ENCODE data around the gene PORCN. TPM values are rescaled to one million over a fixed set of nuclear protein-coding genes. Genes with fewer than 3 reads are reported as not detected.

Gene PORCN
- total RNA-seq: 1 to 10 TPM; 1.7 to 6.1 (median 1.9) TPM
- long read RNA-seq, partial matches to known transcripts: 1 of 1 reads
- long read RNA-seq, other reads (novel, unspliced or antisense): 0 of 1 reads

DNA sequence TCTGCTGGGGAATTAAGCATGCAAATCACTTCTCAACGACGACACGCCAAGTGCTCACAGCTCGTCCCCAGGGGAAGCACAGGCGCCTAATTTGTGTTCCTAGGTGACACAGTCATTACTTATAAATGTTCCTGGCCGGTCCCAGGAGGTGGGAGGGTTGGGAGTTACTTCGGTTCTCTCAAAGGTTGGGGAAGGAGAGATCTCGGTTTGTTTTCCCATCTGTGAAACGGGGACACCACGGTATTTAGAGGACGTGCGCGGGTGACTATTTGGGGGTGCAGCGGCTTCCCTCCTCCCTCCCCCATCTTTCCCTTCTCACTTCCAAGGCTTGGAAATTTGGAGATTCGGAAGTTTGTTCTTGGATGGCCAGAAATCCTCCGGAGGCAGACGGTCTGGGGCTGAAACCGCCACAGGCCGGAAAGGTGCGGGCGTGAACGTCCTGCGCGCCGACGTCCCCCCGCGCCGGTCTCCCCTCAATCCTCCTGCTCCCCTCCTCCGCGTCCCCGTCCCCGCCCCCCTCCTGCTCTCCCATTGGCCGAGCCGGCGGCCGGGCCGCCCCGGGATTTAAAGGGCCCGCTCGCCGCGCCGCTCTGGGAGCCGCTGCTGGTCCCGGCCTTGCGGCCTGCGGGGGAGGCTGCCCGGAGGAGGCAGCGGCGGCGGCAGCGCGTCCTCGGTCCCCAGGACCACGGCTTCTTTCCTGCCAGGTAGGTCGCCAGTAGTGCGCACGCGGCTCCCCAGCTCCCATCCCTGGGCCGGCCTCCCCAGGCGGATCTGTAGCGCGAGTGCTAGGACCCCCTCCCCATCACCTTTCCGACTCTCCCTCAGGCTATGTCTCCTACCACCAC is at the start of gene PORCN:
Gene PORCN, plus strand, starts transcription at position 593 of the 845 bp plus-strand sequence. CDS start 829 bp downstream, outside the sequence.
- TF ChIP-seq POLR2A (IDR thresholded peaks at IDR 0.05): peak; percentile 38
- TF ChIP-seq, protein P1, sequence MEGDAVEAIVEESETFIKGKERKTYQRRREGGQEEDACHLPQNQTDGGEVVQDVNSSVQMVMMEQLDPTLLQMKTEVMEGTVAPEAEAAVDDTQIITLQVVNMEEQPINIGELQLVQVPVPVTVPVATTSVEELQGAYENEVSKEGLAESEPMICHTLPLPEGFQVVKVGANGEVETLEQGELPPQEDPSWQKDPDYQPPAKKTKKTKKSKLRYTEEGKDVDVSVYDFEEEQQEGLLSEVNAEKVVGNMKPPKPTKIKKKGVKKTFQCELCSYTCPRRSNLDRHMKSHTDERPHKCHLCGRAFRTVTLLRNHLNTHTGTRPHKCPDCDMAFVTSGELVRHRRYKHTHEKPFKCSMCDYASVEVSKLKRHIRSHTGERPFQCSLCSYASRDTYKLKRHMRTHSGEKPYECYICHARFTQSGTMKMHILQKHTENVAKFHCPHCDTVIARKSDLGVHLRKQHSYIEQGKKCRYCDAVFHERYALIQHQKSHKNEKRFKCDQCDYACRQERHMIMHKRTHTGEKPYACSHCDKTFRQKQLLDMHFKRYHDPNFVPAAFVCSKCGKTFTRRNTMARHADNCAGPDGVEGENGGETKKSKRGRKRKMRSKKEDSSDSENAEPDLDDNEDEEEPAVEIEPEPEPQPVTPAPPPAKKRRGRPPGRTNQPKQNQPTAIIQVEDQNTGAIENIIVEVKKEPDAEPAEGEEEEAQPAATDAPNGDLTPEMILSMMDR (IDR thresholded peaks at IDR 0.05): no peak
- no peaks in the 10 kb centered on the region for H3K36me3 ChIP-seq
- H3K4me3 ChIP-seq: peak within 1 kb of the TSS; percentile 49 to 67 (median 65)
- no peaks in the 10 kb centered on the region for H3K27me3 ChIP-seq
- H3K4me1 ChIP-seq: no peaks in the 10 kb centered on the region
- peak; percentile 84 to 88 (median 86) for DNase-seq
- WGBS (ENCODE audit: insufficient coverage, low coverage, low lambda C conversion rate, missing lambda C conversion rate): 36% methylated on average over 13 of the region's 65 CpGs
- no peaks in the 10 kb centered on the region for H3K9me3 ChIP-seq
- peak within 1 kb of the TSS in 2 of 3 donors; percentile 5 to 40 for H3K27ac ChIP-seq
- intact Hi-C loops (cut with DNase I): no loop called here
- peak; percentile 92 to 95 (median 93) for ATAC-seq

DNA sequence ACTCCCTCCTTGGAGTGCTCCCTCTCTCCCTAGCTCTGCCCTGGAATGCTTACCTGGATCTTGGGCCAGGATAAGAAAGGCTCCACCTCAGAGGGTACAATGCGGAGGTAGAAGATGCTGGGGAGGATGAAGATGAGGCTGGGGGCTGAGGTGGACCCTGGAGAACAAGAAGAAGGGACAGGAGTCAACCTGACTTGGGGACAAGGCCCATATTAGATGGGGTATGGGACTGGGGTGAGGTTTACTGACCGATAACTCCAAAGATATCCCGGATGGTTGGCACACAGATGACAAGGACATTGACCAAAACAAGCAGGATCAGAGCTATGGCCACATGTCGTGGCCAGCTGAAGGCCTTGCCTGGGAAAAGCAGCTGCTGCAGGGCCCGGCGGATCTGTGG is 49.3 kb upstream of the PORCN start:
- no peaks in the 10 kb centered on the region for H3K36me3 ChIP-seq
- TF ChIP-seq POLR2A (IDR thresholded peaks at IDR 0.05): no peak
- TF ChIP-seq, protein P1 (IDR thresholded peaks at IDR 0.05): no peak
- no peaks in the 10 kb centered on the region for H3K9me3 ChIP-seq
- no peak overlapping the region for H3K4me3 ChIP-seq
- intact Hi-C loops (cut with DNase I): no loop called here
- no peaks in the 10 kb centered on the region for H3K4me1 ChIP-seq
- 71% methylated on average over 2 of the region's 6 CpGs for WGBS (ENCODE audit: insufficient coverage, low coverage, low lambda C conversion rate, missing lambda C conversion rate)
- ATAC-seq (no peak), DNase-seq (peak in 1 of 3 donors; percentile 10)
- no peaks in the 10 kb centered on the region for H3K27me3 ChIP-seq
- no peak overlapping the region for H3K27ac ChIP-seq

- peak in 1 of 3 donors; percentile 6 for DNase-seq
- H3K27me3 ChIP-seq: no peaks in the 10 kb centered on the region
- no peak for ATAC-seq
- 77% methylated on average over 3 of the region's 3 CpGs for WGBS (ENCODE audit: insufficient coverage, low coverage, low lambda C conversion rate, missing lambda C conversion rate)
- TF ChIP-seq, protein P1 (IDR thresholded peaks at IDR 0.05): no peak
- no peak for TF ChIP-seq POLR2A (IDR thresholded peaks at IDR 0.05)
- no peak overlapping the region for H3K27ac ChIP-seq
- H3K36me3 ChIP-seq: no peaks in the 10 kb centered on the region
- H3K4me3 ChIP-seq: no peak overlapping the region
- no peaks in the 10 kb centered on the region for H3K4me1 ChIP-seq
- intact Hi-C loops (cut with DNase I): no loop called here
- H3K9me3 ChIP-seq: no peaks in the 10 kb centered on the region
These were observed 48.8 kb upstream of the PORCN start for GRCh38 chrX:48460031-48460430.

- intact Hi-C loops (cut with DNase I): no loop called here
- 73% methylated on average over 7 of the region's 11 CpGs for WGBS (ENCODE audit: insufficient coverage, low coverage, low lambda C conversion rate, missing lambda C conversion rate)
- no peak for TF ChIP-seq POLR2A (IDR thresholded peaks at IDR 0.05)
- TF ChIP-seq, protein P1 (IDR thresholded peaks at IDR 0.05): no peak
- ATAC-seq: no peak
- no peaks in the 10 kb centered on the region for H3K9me3 ChIP-seq
- H3K4me3 ChIP-seq: no peak overlapping the region
- no peaks in the 10 kb centered on the region for H3K4me1 ChIP-seq
- peak in 1 of 3 donors; percentile 49 for DNase-seq
- H3K27ac ChIP-seq: no peak overlapping the region
- no peaks in the 10 kb centered on the region for H3K27me3 ChIP-seq
- H3K36me3 ChIP-seq: no peaks in the 10 kb centered on the region
These were observed 48.2 kb upstream of the PORCN start for GRCh38 chrX:48460606-48461005.

Measured in right lobe of liver (tissue), 6 donors.